SU-DHL-6 (cell line): Measurements from ENCODE around the gene SLC44A4.

Experiments
- CTCF ChIP-seq: fragments of 200-600 bp; sonication (generic); IDR thresholded peaks from one replicate; pipeline ENCODE4 v1.5.1; 2017; ENCODE audit warnings: antibody characterized with exemption, mild to moderate bottlenecking, low read length, moderate library complexity; ENCODE audit not compliant: insufficient read depth, poor library complexity, severe bottlenecking
- EZH2phosphoT487 ChIP-seq: fragments of 200-600 bp; sonication (generic), shearing (Covaris generic); conservative IDR thresholded peaks from 2 replicates; pipeline ENCODE4 v1.6.1; 2018; ENCODE audit warnings: mild to moderate bottlenecking, antibody characterized with exemption, low read length, moderate library complexity, mixed read lengths

- no peak for TF ChIP-seq CTCF
- TF ChIP-seq EZH2phosphoT487 = no peak
Observed at GRCh38 chr6:31901953-31902643, 23.3 kb upstream of the SLC44A4 start, which contains the start of gene ZBTB12.
